ENCODE results near the gene CDC14A. TPM values are rescaled to one million over a fixed set of nuclear protein-coding genes. Genes with fewer than 3 reads are reported as not detected.
A peak's percentile ranks its signal among the peaks of the same experiment; 100 is the strongest.

The CDC14A gene
- total and polyA plus RNA-seq, 2 of the 8 experiments (the other 6 are each of a cell fraction or from before 2014, with no cell fraction given), result 3.2 to 8.9 TPM

DNA sequence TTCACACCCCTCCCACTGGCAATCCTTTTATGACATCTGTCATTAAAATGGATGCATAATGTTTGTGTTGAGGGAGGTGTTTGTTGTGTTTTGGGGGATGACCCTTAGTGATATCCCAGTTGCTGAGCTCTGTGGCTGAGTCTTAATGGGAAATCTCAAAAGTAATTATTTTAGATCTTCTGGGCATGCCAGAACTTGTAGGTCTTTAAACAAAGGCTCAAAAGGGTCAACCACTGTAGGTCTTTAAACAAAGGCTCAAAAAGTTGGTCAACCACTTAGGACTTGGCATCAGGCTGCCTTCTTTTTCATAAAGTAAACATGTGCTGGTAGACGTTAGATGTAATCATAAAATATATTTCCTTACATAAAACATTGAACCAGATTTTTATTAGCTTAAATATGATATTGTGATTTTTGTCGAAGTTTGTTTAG is 78.0 kb downstream of the CDC14A start:
- Histone ChIP-seq H3K14ac (ENCODE audit: insufficient read length) (no peak overlapping the region), H3K79me2 (ENCODE audit: control insufficient read depth in 1 of 2, insufficient read depth in 2 of 2, low read length in 2 of 2) (no peaks in the 10 kb centered on the region; a peak in 2 of 4 replicates), H3K9ac (replicated peaks in 1 of 4; ENCODE audit: extremely low read depth in 1 of 4, low read depth in 3 of 4, low read length in 3 of 4) (no peak overlapping the region), H3K27me3 (replicated peaks in 1 of 4; ENCODE audit: control insufficient read depth in 3 of 4, extremely low read depth in 1 of 4, insufficient read depth in 3 of 4, low read length in 3 of 4) (no peaks in the 10 kb centered on the region), H3K18ac (ENCODE audit: extremely low read depth, low read length) (no peak overlapping the region), H2BK12ac (ENCODE audit: low read depth, low read length) (no peak overlapping the region), H2AK5ac (ENCODE audit: low read depth, low read length) (no peak overlapping the region), H2BK20ac (ENCODE audit: low read length) (no peak overlapping the region), H3K27ac (ENCODE audit: low read depth, low read length) (0 out of 2 replicates have a peak overlapping the region, but pooled peaks have one; percentile 1), H2AFZ (ENCODE audit: low read length) (no peak overlapping the region), H3K4me1 (replicated peaks in 1 of 4; ENCODE audit: control insufficient read depth in 3 of 4, insufficient read depth in 4 of 4, low read length in 3 of 4) (peaks cover 0 to 9% (median 1%) of the 10 kb centered on the region in 4 experiments; a peak in 4 of 7 replicates), H3K56ac (replicated peaks; ENCODE audit: insufficient read length, low read depth, low read length) (no peak overlapping the region), H2BK5ac (ENCODE audit: low read depth, low read length) (no peak overlapping the region), H3K4ac (replicated peaks; ENCODE audit: insufficient read length, low read depth, low read length) (no peak overlapping the region), H4K8ac (ENCODE audit: extremely low read depth, insufficient read depth, low read length) (no peak overlapping the region), H4K91ac (replicated peaks; ENCODE audit: insufficient read length, low read length) (no peak overlapping the region), H3K4me3 (ENCODE audit: extremely low read depth in 1 of 4, insufficient read depth in 2 of 4, low read depth in 3 of 4, low read length in 4 of 4) (no peak overlapping the region), H2BK120ac (replicated peaks; ENCODE audit: low read depth, low read length) (no peak overlapping the region), H3K23ac (ENCODE audit: insufficient read length) (no peak overlapping the region), H3K4me2 (ENCODE audit: insufficient read depth in 1 of 2, low read depth in 2 of 2, low read length in 2 of 2) (no peak overlapping the region), H4K5ac (ENCODE audit: insufficient read length, low read depth, low read length) (no peak overlapping the region), H3K9me3 (ENCODE audit: insufficient read depth in 2 of 2, low read depth in 1 of 2, low read length in 1 of 2) (no peaks in the 10 kb centered on the region), H2BK15ac (ENCODE audit: low read length) (no peak overlapping the region), H3K79me1 (ENCODE audit: low read depth, low read length) (no peaks in the 10 kb centered on the region), H4K20me1 (replicated peaks in 1 of 2; ENCODE audit: control insufficient read depth in 1 of 2, insufficient read depth in 2 of 2, low read length in 2 of 2) (no peaks in the 10 kb centered on the region), H3K23me2 (ENCODE audit: low read depth, low read length) (no peaks in the 10 kb centered on the region), H3K36me3 (ENCODE audit: control insufficient read depth in 2 of 4, insufficient read depth in 4 of 4, low read length in 3 of 4) (no peaks in the 10 kb centered on the region)
- ChIA-PET POLR2A (ENCODE audit: partially characterized antibody) (interaction anchor here (0.8 kb wide), 2 partner anchors 10 to 33 kb away, joined by 3 read pairs; no protein-coding TSS in a partner anchor), CTCF (ENCODE audit: partially characterized antibody) (no interaction called here)
- DNase-seq (ENCODE audit: low read depth in 1 of 2, low spot score in 2 of 2) (no peak), FAIRE-seq (no peak)
- WGBS, 2 experiments (ENCODE audit: extremely low coverage in 1 of 2, insufficient coverage in 1 of 2, insufficient read length in 1 of 2, insufficient replicate concordance in 2 of 2, low coverage in 1 of 2, low lambda C conversion rate in 2 of 2, missing lambda C conversion rate in 1 of 2), result 86% methylated on average over 2 of the region's 2 CpGs; no CpG with 5 or more reads in 1 of the 2 experiments
- TF ChIP-seq SP2 (IDR thresholded peaks at IDR 0.05; ENCODE audit: low read length) (no peak), BACH1 (IDR thresholded peaks at IDR 0.05; ENCODE audit: low read length) (no peak), CREB1 (IDR thresholded peaks at IDR 0.05) (no peak), TEAD4 (IDR thresholded peaks at IDR 0.05; ENCODE audit: low read depth, low read length) (no peak), RXRA (IDR thresholded peaks at IDR 0.05; ENCODE audit: insufficient read depth, low read depth, low read length) (no peak), SIX5 (IDR thresholded peaks at IDR 0.05; ENCODE audit: low read depth, low read length) (no peak), HDAC6 (IDR thresholded peaks at IDR 0.05; ENCODE audit: low read depth, low read length) (no peak), SIN3A (conservative IDR thresholded peaks at IDR 0.05 in 1 of 2, IDR thresholded peaks at IDR 0.05 in 1 of 2; ENCODE audit: low read depth in 1 of 2, low read length in 2 of 2) (no peak)
- TF ChIP-seq, protein P1, sequence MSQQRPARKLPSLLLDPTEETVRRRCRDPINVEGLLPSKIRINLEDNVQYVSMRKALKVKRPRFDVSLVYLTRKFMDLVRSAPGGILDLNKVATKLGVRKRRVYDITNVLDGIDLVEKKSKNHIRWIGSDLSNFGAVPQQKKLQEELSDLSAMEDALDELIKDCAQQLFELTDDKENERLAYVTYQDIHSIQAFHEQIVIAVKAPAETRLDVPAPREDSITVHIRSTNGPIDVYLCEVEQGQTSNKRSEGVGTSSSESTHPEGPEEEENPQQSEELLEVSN (IDR thresholded peaks at IDR 0.05), result no peak
- TF ChIP-seq, protein P2, sequence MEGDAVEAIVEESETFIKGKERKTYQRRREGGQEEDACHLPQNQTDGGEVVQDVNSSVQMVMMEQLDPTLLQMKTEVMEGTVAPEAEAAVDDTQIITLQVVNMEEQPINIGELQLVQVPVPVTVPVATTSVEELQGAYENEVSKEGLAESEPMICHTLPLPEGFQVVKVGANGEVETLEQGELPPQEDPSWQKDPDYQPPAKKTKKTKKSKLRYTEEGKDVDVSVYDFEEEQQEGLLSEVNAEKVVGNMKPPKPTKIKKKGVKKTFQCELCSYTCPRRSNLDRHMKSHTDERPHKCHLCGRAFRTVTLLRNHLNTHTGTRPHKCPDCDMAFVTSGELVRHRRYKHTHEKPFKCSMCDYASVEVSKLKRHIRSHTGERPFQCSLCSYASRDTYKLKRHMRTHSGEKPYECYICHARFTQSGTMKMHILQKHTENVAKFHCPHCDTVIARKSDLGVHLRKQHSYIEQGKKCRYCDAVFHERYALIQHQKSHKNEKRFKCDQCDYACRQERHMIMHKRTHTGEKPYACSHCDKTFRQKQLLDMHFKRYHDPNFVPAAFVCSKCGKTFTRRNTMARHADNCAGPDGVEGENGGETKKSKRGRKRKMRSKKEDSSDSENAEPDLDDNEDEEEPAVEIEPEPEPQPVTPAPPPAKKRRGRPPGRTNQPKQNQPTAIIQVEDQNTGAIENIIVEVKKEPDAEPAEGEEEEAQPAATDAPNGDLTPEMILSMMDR (IDR thresholded peaks at IDR 0.05; ENCODE audit: control extremely low read depth in 1 of 3, insufficient read depth in 1 of 3, low read depth in 1 of 3, low read length in 3 of 3), result no peak

Measured in H1 (cell line).